ENCODE data around the gene GRIN3A.

GRCh38 chr9:101585740-101586139 lies 152.7 kb downstream of the GRIN3A start:
- TF ChIP-seq CEBPB (tag; IDR thresholded peaks at IDR 0.05) (no peak), HNRNPH1 (optimal IDR thresholded peaks at IDR 0.05; ENCODE audit: low read depth, low read length) (no peak), ARID1B (IDR thresholded peaks at IDR 0.05) (no peak), YY1 (IDR thresholded peaks at IDR 0.05; ENCODE audit: borderline replicate concordance in 1 of 3, control insufficient read depth in 1 of 3, extremely low read depth in 1 of 3, insufficient read depth in 3 of 3, insufficient read length in 1 of 3, insufficient replicate concordance in 2 of 3, low read depth in 1 of 3, low read length in 2 of 3) (no peak), ZNF12 (CRISPR knock-in tag; IDR thresholded peaks at IDR 0.05) (no peak), SIN3B (IDR thresholded peaks at IDR 0.05; ENCODE audit: low read depth) (no peak), ZZZ3 (IDR thresholded peaks at IDR 0.05) (no peak), BMI1 (IDR thresholded peaks at IDR 0.05; ENCODE audit: low read length) (no peak), BACH1 (tag; IDR thresholded peaks at IDR 0.05) (no peak), TAF1 (IDR thresholded peaks at IDR 0.05; ENCODE audit: control insufficient read depth, extremely low read depth, insufficient read depth, low read length, severe bottlenecking) (no peak), ZFX (CRISPR knock-in tag; IDR thresholded peaks at IDR 0.05) (no peak), BCOR (IDR thresholded peaks at IDR 0.05) (no peak), TCF3 (CRISPR knock-in tag; IDR thresholded peaks at IDR 0.05) (no peak)
